UCSD-AML1 (cell line): ENCODE results near the gene EEF1A2.
"Not testable (repeated sequence)": the region's sequence is repeated elsewhere in the genome, so short reads cannot be mapped to it uniquely, and the experiment has no call there.

Experiments used
- DNase-seq: peaks from one replicate; lab custom pipeline; 2025; ENCODE audit not compliant: unreplicated experiment; lab: John Stamatoyannopoulos, UW

EEF1A2 gene

GRCh38 chr20:63521602-63522001, 22.7 kb upstream of the EEF1A2 start:
- DNase-seq = no peak

GRCh38 chr20:63520934-63521601, 22.2 kb upstream of the EEF1A2 start:
- peak; percentile 73 for DNase-seq

- peak; percentile 87 for DNase-seq
These were observed 21.6 kb upstream of the EEF1A2 start, which contains the start of gene PPDPF for GRCh38 chr20:63520504-63520933. Gene PPDPF (plus strand): TSS chr20:63520765. CDS start chr20:63521309, 544 bp downstream.

- peak; percentile 81 for DNase-seq
These were observed 21.0 kb upstream of the EEF1A2 start for GRCh38 chr20:63519668-63520503.

GRCh38 chr20:63518946-63519667, 20.2 kb upstream of the EEF1A2 start:
- no peak for DNase-seq

GRCh38 chr20:63518351-63518861, 19.5 kb upstream of the EEF1A2 start:
- no peak for DNase-seq

GRCh38 chr20:63517376-63518309, 18.8 kb upstream of the EEF1A2 start:
- no peak for DNase-seq

GRCh38 chr20:63514520-63514919, 15.6 kb upstream of the EEF1A2 start:
- not testable (repeated sequence) for DNase-seq

GRCh38 chr20:63513207-63513606, 14.3 kb upstream of the EEF1A2 start:
- DNase-seq = no peak

- no peak for DNase-seq
These were observed 10.2 kb upstream of the EEF1A2 start for GRCh38 chr20:63509088-63509564.

GRCh38 chr20:63508072-63508768, 9.3 kb upstream of the EEF1A2 start:
- DNase-seq = peak; percentile 48

GRCh38 chr20:63507083-63507743, 8.3 kb upstream of the EEF1A2 start:
- no peak for DNase-seq

- DNase-seq = no peak
These were observed 6.8 kb upstream of the EEF1A2 start for GRCh38 chr20:63505723-63506122.

- DNase-seq = no peak
These were observed 6.4 kb upstream of the EEF1A2 start for GRCh38 chr20:63505281-63505680.

GRCh38 chr20:63504642-63505041, 5.8 kb upstream of the EEF1A2 start:
- DNase-seq = no peak

- DNase-seq = no peak
These were observed 4.6 kb upstream of the EEF1A2 start for GRCh38 chr20:63503524-63503923.

GRCh38 chr20:63502671-63503172, 3.8 kb upstream of the EEF1A2 start:
- no peak for DNase-seq

GRCh38 chr20:63501818-63502670, 3.2 kb upstream of the EEF1A2 start:
- no peak for DNase-seq
